LHCN-M2 (cell line): ENCODE data around the gene RAET1L. TPM values are rescaled to one million over a fixed set of nuclear protein-coding genes. Genes with fewer than 3 reads are reported as not detected.
A peak's percentile ranks its signal among the peaks of the same experiment; 100 is the strongest.
"Not testable (repeated sequence)": the region's sequence is repeated elsewhere in the genome, so short reads cannot be mapped to it uniquely, and the experiment has no call there.

ENCODE experiments used
- DNase-seq: peaks from one replicate; pipeline ENCODE4 v3.0.0-alpha.2; 2012; ENCODE audit warnings: low read depth
- total RNA-seq: library from RNA; depleted of rRNA; stranded (reverse); fragments of >200 nt; gene quantifications from 2 replicates; pipeline ENCODE4 v1.2.3, GENCODE V29; 2014

RAET1L gene
- total RNA-seq, 1 experiment from 2014 or later, result not detected

GRCh38 chr6:150016324-150017185 is 8.8 kb downstream of the RAET1L start:
- DNase-seq, result peak; percentile 63

GRCh38 chr6:150015281-150016001 is 9.9 kb downstream of the RAET1L start:
- DNase-seq, result not testable (repeated sequence)

DNA sequence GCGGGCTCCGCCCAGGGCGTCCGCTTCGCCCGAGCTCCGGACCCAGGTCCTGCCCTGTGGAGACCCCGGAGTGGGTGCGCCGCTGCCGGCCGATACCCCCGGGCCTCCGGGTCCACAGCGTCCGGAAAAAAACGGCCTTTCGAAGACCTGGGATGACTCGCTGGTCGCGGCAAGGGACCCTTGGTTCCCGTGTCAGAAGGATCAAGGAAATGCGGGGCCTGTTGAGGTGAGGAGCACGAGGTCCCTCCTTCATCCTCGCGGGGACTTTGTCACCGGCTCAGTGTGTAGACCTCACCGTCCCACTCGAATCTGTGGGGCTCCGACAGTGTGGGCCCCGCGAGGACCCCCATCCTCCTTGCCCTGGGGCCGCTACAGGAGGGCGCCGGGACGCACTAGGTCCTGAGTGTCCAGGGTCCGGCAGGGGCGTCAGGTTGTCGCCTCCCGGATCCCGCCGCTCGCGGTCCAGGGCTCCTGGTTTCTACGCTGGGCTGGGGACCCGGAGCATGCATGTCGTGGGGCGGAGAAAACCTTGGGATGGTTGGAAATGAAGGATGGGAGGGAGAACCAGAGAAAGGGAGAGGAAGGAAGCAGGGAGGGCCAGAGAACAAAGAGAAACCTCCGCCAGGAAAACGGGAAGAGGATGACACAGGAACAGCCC is 10.6 kb downstream of the RAET1L start:
- DNase-seq, result not testable (repeated sequence)

GRCh38 chr6:150013785-150014622 is 11.3 kb downstream of the RAET1L start:
- DNase-seq, result not testable (repeated sequence)

DNA sequence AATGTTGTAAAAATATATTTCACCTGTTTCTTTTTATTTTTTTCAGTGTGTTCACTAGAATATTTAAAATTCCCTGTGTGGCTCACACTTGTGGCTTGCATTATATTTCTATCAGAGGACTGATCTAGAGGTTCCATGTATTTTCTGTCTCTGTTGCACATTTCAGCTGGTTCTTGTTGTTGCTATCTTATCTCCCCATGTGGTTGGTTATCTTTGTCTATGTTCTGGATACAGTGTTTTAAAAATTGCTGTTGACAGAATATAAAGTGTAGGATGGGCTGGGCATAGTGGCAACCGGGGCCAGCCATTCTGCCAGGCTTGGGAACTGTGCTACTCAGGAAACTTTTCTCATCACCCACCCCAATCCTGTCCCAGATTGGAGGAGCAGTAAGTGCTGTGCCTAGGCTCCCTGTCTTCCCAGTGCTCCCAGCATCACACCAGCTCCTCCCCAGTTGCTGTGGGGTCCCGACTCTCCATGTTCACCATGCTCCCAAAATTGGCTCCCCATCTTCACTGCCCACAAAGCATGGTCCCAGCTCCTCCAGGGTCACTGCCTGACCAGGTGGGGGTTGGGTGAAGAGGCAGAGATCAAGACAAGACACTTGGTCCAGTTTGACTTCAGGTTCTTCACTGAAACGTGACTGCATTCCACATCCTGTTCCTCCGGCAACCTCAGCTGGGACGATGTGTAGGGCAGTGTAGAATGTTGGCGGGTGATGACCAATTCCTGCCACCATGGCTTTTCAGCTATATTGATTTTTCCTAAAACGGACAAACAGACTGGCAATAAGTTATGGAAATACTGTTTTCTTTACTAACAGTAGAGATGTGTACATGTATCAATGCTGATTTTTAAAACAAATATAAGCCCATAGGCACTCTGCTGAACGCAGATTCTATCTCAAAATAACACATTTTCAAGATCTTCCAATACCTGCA is 12.2 kb downstream of the RAET1L start:
- not testable (repeated sequence) for DNase-seq

GRCh38 chr6:150008588-150008987 is 16.7 kb downstream of the RAET1L start:
- no peak for DNase-seq

GRCh38 chr6:150006961-150007464 is 18.3 kb downstream of the RAET1L start:
- DNase-seq, result peak; percentile 43

- no peak for DNase-seq
Measured at GRCh38 chr6:150005761-150006651, 19.3 kb downstream of the RAET1L start.

- peak; percentile 82 for DNase-seq
Measured at GRCh38 chr6:150004783-150005717, 20.3 kb downstream of the RAET1L start.

DNA sequence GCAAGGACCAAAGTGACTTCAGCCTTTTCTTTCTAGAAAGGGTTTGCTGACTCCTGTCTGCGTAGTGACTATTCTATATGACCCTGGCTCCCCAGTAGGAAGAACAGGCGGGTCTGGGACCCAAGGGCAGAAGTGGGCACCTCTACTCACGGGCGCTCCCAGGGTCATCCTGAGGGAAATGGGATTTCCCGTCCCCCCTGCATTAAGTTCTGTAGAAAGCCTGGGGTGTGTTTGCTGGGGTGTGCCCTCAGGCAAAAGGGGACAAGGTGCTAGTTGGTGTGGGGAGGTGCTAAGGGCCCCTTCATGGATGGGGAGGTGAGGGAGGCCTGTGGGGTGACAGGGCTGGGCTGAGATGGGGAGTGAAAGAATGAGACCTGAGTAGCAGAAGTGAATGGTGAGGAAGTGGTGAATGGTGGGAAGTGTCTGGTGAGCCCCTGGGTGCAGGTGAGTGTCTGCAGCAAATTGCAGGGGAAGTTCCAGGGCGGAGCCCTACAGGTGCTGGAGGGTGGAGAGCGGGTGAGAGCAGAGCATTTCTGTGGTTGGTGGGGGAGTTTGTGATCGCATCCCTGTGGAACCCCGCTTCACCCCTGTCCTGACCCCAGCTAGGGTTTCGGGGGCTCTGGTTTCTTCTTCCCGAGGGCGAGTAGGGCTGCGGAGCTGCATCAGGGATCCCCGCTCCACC is 21.1 kb downstream of the RAET1L start:
- DNase-seq, result no peak

DNA sequence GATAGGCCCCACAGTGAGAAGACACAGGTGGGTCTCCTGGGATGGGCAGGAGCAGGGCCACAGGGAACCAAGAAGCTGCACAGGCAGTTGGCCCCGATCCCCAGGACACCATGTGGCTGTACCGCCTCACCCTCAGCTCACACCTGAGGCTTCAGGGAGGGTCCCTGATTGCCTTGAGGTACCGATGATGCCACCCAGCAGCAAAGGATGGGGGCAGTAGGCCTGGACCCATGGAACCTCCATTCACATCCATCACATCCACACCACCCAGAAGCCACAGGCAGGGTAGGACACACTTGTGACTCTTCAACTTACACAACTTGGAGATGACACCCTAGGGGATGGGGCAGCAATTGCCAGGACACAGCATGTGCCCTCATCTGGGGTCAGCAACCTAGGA is 21.7 kb downstream of the RAET1L start:
- DNase-seq, result not testable (repeated sequence)

DNA sequence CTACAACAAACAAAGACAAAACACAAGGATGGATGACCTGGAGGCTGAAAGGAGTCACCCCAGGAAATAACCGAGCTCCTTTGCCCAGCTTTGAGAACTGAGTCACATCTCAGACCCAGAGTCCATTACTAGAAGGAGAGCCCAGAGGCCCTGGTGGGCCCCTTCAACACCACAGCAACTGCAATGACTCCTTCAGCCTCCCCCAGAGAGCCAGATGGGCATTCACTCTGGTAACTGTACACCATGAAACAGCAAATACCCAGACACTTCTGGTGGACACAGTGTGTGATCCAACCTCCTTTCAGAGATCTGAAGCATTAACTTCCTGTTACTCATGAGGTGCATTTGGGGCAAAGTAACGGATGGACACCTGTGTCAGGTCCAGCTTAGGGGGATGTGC is 22.6 kb downstream of the RAET1L start:
- no peak for DNase-seq

- DNase-seq, result no peak
Measured at GRCh38 chr6:150001295-150002008, 23.9 kb downstream of the RAET1L start.

- no peak for DNase-seq
Measured at GRCh38 chr6:149999636-150000035, 25.7 kb downstream of the RAET1L start.

DNA sequence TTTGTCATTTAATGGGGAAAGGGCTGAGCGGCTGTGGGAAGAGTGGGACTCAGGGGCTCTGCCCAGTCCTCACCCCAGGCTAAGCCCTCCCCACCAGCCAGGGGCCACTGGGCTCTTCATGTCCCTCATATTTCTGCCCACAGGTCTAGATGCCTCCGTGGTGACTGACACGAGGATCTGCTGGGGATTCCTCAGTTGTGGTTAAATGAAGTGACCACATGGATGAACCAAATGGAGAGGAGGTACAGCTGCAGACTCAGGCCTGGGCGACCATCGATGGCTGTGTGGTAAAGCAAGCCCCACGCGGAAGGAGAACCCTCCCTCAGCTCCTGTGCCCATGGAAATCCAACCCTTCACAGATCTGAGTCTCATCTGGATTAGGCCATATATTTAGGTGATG is 29.4 kb downstream of the RAET1L start:
- DNase-seq, result peak; percentile 20

GRCh38 chr6:149995235-149995750 is 30.0 kb downstream of the RAET1L start:
- no peak for DNase-seq
